Fibroblast of lung (primary cell): Measurements from ENCODE around the gene MUC4.

Experiments
- EZH2 ChIP-seq: IDR thresholded peaks from 2 replicates; pipeline ENCODE4 v1.5.1; 2012; ENCODE audit warnings: low read length, control low read depth, mild to moderate bottlenecking; ENCODE audit errors: missing control alignments
- TF ChIP-seq, protein P1 (sequence below), 2 donors: IDR thresholded peaks in 1 of 2; conservative IDR thresholded peaks in 1 of 2; 1 replicate in 1 of 2; 2 replicates in 1 of 2; pipeline ENCODE4 v1.5.1; 2011 to 2012; ENCODE audit warnings: low read length in 2 of 2, control low read depth in 1 of 2, inconsistent platforms in 1 of 2, low read depth in 1 of 2, mild to moderate bottlenecking in 1 of 2

DNA sequence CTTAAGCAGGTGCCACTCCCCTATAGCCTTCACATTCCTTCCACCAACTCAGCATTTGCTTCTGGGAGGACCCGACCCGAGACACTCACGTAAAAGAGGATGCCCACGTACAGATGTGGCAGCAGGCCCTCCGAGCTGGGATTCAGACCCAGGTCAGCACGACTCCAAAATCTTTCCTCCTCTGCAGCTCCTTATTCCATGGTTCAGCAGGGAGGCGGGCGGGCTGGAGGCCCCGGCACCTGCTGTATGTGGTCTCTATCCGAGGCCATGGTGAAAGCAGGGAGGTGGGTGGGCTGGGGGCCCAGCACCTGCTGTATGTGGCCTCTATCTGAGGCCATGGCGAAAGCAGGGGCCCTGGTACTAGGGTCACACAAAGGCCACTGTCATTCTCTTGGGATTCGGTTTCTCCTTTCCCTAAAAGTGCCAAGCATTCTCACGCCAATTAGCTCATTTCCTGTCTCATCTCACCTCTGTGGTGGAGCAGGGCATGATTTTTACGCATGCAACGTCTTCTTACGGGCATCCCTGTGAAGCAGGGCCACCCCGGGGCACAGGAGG lies 5.9 kb upstream of the MUC4 start:
- TF ChIP-seq, protein P1, sequence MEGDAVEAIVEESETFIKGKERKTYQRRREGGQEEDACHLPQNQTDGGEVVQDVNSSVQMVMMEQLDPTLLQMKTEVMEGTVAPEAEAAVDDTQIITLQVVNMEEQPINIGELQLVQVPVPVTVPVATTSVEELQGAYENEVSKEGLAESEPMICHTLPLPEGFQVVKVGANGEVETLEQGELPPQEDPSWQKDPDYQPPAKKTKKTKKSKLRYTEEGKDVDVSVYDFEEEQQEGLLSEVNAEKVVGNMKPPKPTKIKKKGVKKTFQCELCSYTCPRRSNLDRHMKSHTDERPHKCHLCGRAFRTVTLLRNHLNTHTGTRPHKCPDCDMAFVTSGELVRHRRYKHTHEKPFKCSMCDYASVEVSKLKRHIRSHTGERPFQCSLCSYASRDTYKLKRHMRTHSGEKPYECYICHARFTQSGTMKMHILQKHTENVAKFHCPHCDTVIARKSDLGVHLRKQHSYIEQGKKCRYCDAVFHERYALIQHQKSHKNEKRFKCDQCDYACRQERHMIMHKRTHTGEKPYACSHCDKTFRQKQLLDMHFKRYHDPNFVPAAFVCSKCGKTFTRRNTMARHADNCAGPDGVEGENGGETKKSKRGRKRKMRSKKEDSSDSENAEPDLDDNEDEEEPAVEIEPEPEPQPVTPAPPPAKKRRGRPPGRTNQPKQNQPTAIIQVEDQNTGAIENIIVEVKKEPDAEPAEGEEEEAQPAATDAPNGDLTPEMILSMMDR (conservative IDR thresholded peaks at IDR 0.05 in 1 of 2, IDR thresholded peaks at IDR 0.05 in 1 of 2; ENCODE audit: low read depth in 1 of 2, low read length in 2 of 2) = no peak
- no peak for TF ChIP-seq EZH2
